OCI-LY3 (cell line): ENCODE measurements around the gene TPM1.

Source experiments
- CTCF ChIP-seq: fragments of 200-600, 300-600 bp; sonication (generic); IDR thresholded peaks from 2 replicates; pipeline ENCODE4 v1.5.1; 2014; ENCODE audit warnings: antibody characterized with exemption, low read length, low read depth
- EZH2phosphoT487 ChIP-seq: fragments of 200-600 bp; shearing (Covaris generic); IDR thresholded peaks from 2 replicates; pipeline ENCODE4 v1.6.1; 2018; ENCODE audit warnings: antibody characterized with exemption, mixed run types, low read depth

GRCh38 chr15:63039811-63040210 lies 2.7 kb upstream of the TPM1 start:
- TF ChIP-seq CTCF (no peak), EZH2phosphoT487 (no peak)
